Stimulated activated CD4-positive, alpha-beta T cell treated with anti-CD3 and anti-CD28 coated beads, TNF-alpha, amount 100 ng/mL, for 24 hours (primary cell): Measurements from ENCODE around the gene IGLON5.

Source experiments
- DNase-seq, 3 experiments: peaks; one replicate each; pipeline ENCODE4 v3.0.0-alpha.2; 2020; ENCODE audit warnings: low read depth in 3 of 3

The IGLON5 gene

GRCh38 chr19:51364200-51365106 lies 53.0 kb downstream of the IGLON5 start:
- no peak for DNase-seq

- no peak for DNase-seq
Observed at GRCh38 chr19:51365211-51365964, 53.9 kb downstream of the IGLON5 start.

GRCh38 chr19:51365965-51366388 lies 54.5 kb downstream of the IGLON5 start, which contains the start of gene ETFB:
Gene ETFB (minus strand): TSS chr19:51366388. CDS start chr19:51366326, 62 bp downstream.
- no peak for DNase-seq

- DNase-seq, result peak; percentile 87 to 96 (median 89)
Observed at GRCh38 chr19:51366389-51367254, 55.2 kb downstream of the IGLON5 start.

GRCh38 chr19:51367255-51367564 lies 55.8 kb downstream of the IGLON5 start:
- DNase-seq, result no peak

- DNase-seq, result peak; percentile 93 to 100 (median 97)
Observed at GRCh38 chr19:51367565-51368365, 56.3 kb downstream of the IGLON5 start.

GRCh38 chr19:51368366-51369282 lies 57.2 kb downstream of the IGLON5 start, which contains the start of gene CLDND2:
Gene CLDND2 (minus strand): TSS chr19:51369003. CDS start chr19:51368577, 426 bp downstream.
- DNase-seq, result no peak

- DNase-seq, result no peak
Observed at GRCh38 chr19:51370230-51370629, 58.8 kb downstream of the IGLON5 start.

- no peak for DNase-seq
Observed at GRCh38 chr19:51371186-51371690, 59.8 kb downstream of the IGLON5 start.

- no peak for DNase-seq
Observed at GRCh38 chr19:51372021-51372648, 60.7 kb downstream of the IGLON5 start.

GRCh38 chr19:51372649-51373504 lies 61.4 kb downstream of the IGLON5 start, which contains the start of gene NKG7:
Gene NKG7 (minus strand): TSS chr19:51372654. CDS start chr19:51372535, 119 bp downstream.
- DNase-seq, result peak; percentile 51 to 81 (median 61)

- DNase-seq, result peak in 1 of 3 experiments; percentile 62
Observed at GRCh38 chr19:51375504-51376221, 64.2 kb downstream of the IGLON5 start.

GRCh38 chr19:51377422-51377821 lies 66.0 kb downstream of the IGLON5 start:
- no peak for DNase-seq

GRCh38 chr19:51380379-51380778 lies 68.9 kb downstream of the IGLON5 start:
- no peak for DNase-seq
